Measurements from ENCODE around the gene LRRC45. TPM values are rescaled to one million over a fixed set of nuclear protein-coding genes. Genes with fewer than 3 reads are reported as not detected.

Gene LRRC45
- total RNA-seq, 4 donors from 2014 or later, result 0.29 to 14.2 (median 5.3) TPM

DNA sequence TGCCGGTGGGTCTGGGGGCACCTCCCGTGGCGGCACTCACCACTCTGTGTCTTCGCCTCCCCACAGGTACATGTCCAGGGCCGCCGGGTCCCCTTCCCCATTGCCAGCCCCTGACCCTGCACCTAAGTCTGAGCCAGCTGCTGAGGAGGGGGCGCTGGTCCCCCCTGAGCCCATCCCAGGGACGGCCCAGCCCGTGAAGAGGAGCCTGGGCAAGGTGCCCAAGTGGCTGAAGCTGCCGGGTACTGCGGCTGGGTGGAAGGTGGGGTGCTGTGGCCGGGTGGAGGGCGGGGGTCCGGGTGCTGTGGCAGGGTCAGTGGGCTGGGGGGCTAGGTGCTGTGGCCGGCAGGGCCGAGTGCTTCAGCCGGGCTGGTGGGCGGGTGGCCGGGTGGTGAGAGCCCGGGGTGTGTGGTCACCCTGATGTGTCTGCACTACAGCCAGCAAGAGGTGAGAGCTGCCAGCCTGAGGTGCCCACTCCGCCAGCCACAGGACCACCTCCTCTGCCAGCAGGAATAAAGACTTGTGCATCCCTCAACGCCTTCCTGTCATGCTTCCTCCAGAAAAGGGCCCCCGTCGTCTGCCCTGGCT, 6.1 kb upstream of the LRRC45 start:
- intact Hi-C loops (cut with DNase I; ENCODE audit: low total_unique reads), result loop anchor here (5.0 kb wide), 1 partner anchor 55 kb away; the partner anchor contains the start of gene NOTUM
- peaks cover 0 to 8% of the 10 kb centered on the region in 2 donors for H3K4me1 ChIP-seq
- H3K9me3 ChIP-seq, result no peaks in the 10 kb centered on the region
- no peak overlapping the region for H3K27ac ChIP-seq
- TF ChIP-seq, protein P1, sequence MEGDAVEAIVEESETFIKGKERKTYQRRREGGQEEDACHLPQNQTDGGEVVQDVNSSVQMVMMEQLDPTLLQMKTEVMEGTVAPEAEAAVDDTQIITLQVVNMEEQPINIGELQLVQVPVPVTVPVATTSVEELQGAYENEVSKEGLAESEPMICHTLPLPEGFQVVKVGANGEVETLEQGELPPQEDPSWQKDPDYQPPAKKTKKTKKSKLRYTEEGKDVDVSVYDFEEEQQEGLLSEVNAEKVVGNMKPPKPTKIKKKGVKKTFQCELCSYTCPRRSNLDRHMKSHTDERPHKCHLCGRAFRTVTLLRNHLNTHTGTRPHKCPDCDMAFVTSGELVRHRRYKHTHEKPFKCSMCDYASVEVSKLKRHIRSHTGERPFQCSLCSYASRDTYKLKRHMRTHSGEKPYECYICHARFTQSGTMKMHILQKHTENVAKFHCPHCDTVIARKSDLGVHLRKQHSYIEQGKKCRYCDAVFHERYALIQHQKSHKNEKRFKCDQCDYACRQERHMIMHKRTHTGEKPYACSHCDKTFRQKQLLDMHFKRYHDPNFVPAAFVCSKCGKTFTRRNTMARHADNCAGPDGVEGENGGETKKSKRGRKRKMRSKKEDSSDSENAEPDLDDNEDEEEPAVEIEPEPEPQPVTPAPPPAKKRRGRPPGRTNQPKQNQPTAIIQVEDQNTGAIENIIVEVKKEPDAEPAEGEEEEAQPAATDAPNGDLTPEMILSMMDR (IDR thresholded peaks at IDR 0.05), result no peak
- TF ChIP-seq POLR2A (IDR thresholded peaks at IDR 0.05), result no peak
- no peak for DNase-seq
- no peak overlapping the region for H3K4me3 ChIP-seq
- H3K27me3 ChIP-seq, result no peaks in the 10 kb centered on the region
- H3K36me3 ChIP-seq, result no peaks in the 10 kb centered on the region

DNA sequence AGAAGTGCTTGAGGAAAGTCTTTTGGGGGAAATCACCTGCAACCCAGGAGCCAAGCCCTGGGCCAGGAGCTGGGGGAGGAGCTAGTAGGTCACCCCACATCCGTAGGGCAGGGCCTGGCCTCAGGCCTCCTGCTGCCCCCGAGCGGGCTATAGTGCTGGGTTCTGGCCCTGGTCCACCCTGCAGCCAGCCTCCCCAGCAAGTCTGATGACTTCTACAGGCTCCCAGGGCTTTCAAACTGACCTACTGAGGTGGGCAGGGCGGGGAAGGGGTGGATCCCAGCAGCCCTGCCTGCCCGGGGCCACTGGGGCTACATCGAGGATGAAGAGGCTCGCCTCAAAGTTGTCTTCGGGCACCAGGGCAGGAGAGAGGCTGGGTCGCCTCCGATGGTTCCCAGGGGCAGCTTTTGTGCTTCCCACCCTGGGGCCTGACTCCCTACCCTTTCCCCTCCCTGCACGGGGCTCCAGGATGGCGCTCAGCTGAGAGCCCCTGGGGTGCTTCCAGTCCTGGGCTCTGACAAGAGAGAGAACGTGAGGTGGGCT, 5.4 kb upstream of the LRRC45 start:
- no peak for DNase-seq
- H3K4me1 ChIP-seq, result peaks cover 0 to 12% of the 10 kb centered on the region in 2 donors
- intact Hi-C loops (cut with DNase I; ENCODE audit: low total_unique reads), result loop anchor here (5.0 kb wide), 1 partner anchor 55 kb away; the partner anchor contains the start of gene NOTUM
- H3K4me3 ChIP-seq, result no peak overlapping the region
- no peaks in the 10 kb centered on the region for H3K9me3 ChIP-seq
- TF ChIP-seq, protein P1 (IDR thresholded peaks at IDR 0.05), result no peak
- no peak for TF ChIP-seq POLR2A (IDR thresholded peaks at IDR 0.05)
- no peaks in the 10 kb centered on the region for H3K27me3 ChIP-seq
- H3K27ac ChIP-seq, result no peak overlapping the region
- no peaks in the 10 kb centered on the region for H3K36me3 ChIP-seq

DNA sequence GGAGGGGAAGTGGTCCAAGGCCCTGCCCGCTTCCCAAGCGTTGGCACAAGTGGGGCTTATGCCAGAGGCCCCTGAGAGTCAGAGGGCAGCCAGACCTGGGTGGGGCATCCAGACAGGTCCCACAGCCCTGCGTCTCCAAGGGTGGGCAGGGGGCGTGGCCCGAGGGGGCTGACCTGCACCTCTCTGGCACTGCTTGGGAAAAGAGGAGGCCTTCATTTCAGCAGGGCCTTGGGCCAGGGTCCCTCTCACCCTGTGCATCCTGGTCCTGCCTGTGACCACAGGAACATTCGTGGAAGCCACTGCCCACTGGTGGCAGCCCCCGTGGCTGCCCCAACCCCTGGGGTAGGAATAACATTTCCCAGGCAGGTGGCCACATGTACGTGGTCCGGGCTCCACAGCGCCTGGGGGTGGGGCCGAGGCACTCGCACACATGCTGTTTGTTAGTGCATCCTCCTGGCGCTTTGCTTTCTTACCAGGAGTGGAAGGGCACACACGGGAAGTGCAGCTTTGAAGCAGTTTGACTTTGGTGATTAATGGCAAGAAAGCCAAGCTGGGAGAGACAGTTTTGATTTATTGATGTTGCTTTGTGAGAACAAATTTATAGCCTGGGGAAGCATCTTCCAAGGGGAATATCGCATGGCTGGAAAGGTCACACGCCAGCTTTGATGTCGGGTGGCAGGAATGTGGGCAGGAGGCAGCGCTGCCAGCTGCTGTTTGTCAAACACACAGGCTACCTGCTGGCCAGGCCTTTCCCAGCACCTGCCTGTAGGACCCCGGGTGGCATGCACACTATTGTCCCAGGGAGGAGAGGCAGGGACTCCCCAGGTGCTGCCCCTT, 4.7 kb upstream of the LRRC45 start:
- no peaks in the 10 kb centered on the region for H3K9me3 ChIP-seq
- H3K27ac ChIP-seq, result no peak overlapping the region
- intact Hi-C loops (cut with DNase I; ENCODE audit: low total_unique reads), result loop anchor here (5.0 kb wide), 1 partner anchor 56 kb away; the partner anchor contains the start of gene NOTUM
- H3K4me3 ChIP-seq, result no peak overlapping the region
- H3K36me3 ChIP-seq, result no peaks in the 10 kb centered on the region
- TF ChIP-seq, protein P1 (IDR thresholded peaks at IDR 0.05), result no peak
- no peak for TF ChIP-seq POLR2A (IDR thresholded peaks at IDR 0.05)
- peaks cover 0 to 12% of the 10 kb centered on the region in 2 donors for H3K4me1 ChIP-seq
- H3K27me3 ChIP-seq, result no peaks in the 10 kb centered on the region
- no peak for DNase-seq

DNA sequence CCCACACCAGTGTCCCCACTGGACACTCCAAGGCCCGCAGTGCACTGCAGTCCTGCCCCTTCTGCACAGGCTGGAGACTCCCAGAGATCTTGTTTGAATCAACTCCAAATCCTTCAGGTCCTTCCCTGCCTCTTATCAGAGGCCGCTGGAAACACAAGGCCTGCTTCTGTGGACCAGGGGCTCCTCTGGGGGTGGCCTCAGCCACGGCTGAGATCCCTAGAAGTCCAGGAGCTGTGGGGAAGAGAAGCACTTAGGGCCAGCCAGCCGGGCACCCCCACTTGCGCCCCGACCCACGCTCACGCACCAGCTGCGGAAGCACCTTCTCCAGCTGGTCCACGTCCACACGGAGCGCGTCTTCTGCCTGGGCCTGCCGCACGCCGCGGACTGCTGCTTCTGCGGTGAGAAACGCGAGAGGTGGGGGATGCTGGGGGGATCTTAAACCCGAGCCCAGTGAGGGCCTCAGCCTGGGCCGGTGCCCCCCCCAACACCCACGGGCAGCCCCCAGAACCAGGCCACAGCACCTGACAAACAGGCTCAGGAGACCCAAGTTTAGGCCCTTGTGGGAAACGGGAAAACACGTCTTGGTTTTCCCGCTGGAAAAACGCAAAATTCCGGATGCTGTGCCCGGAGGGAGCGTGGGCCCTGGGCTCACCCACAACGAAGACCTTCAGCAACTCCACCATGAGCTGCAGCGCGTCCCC, 4.0 kb upstream of the LRRC45 start:
- TF ChIP-seq, protein P1 (IDR thresholded peaks at IDR 0.05), result no peak
- TF ChIP-seq POLR2A (IDR thresholded peaks at IDR 0.05), result no peak
- Histone ChIP-seq H3K4me1 (peaks cover 0 to 19% of the 10 kb centered on the region in 2 donors), H3K4me3 (no peak overlapping the region), H3K27me3 (no peaks in the 10 kb centered on the region), H3K27ac (no peak overlapping the region), H3K36me3 (no peaks in the 10 kb centered on the region), H3K9me3 (no peaks in the 10 kb centered on the region)
- intact Hi-C loops (cut with DNase I; ENCODE audit: low total_unique reads), result loop anchor here (5.0 kb wide), 1 partner anchor 57 kb away; the partner anchor contains the start of gene NOTUM
- DNase-seq, result no peak

Data from uterus (tissue), 4 donors.